ENCODE measurements around the gene KRT7.

Gene KRT7

DNA sequence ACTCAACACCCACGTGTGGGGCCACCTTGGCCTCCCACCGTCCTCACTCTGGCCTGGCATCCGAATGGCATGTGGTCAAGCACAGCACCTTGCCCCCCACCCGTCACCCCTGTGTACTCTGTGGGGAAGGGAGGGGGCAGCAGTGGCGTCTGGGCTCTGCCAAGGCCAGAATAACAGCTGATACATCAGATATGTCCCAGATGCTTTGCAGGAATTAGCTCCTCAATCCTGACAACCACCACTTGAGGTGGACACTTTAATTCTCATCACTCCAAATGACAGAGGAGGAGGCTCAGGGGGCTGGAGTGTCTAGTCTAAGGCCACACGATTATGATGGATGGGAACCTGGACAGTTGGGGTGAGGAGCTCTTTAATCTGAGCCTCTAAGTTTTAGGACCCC lies 39.5 kb upstream of the KRT7 start:
- TF ChIP-seq FOXP2 (optimal IDR thresholded peaks at IDR 0.05; ENCODE audit: borderline replicate concordance, extremely low read depth, extremely low read length, insufficient read depth) (no peak), POLR2AphosphoS5 (IDR thresholded peaks at IDR 0.05; ENCODE audit: low read depth, low read length) (no peak), TAF1 (IDR thresholded peaks at IDR 0.05; ENCODE audit: borderline replicate concordance, insufficient read depth, low read length) (no peak), SIN3A (IDR thresholded peaks at IDR 0.05; ENCODE audit: borderline replicate concordance, insufficient read depth, low read length) (no peak)
- TF ChIP-seq, protein P1, sequence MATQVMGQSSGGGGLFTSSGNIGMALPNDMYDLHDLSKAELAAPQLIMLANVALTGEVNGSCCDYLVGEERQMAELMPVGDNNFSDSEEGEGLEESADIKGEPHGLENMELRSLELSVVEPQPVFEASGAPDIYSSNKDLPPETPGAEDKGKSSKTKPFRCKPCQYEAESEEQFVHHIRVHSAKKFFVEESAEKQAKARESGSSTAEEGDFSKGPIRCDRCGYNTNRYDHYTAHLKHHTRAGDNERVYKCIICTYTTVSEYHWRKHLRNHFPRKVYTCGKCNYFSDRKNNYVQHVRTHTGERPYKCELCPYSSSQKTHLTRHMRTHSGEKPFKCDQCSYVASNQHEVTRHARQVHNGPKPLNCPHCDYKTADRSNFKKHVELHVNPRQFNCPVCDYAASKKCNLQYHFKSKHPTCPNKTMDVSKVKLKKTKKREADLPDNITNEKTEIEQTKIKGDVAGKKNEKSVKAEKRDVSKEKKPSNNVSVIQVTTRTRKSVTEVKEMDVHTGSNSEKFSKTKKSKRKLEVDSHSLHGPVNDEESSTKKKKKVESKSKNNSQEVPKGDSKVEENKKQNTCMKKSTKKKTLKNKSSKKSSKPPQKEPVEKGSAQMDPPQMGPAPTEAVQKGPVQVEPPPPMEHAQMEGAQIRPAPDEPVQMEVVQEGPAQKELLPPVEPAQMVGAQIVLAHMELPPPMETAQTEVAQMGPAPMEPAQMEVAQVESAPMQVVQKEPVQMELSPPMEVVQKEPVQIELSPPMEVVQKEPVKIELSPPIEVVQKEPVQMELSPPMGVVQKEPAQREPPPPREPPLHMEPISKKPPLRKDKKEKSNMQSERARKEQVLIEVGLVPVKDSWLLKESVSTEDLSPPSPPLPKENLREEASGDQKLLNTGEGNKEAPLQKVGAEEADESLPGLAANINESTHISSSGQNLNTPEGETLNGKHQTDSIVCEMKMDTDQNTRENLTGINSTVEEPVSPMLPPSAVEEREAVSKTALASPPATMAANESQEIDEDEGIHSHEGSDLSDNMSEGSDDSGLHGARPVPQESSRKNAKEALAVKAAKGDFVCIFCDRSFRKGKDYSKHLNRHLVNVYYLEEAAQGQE (IDR thresholded peaks at IDR 0.05; ENCODE audit: insufficient read depth in 1 of 2, low read depth in 2 of 2, low read length in 2 of 2) = no peak

DNA sequence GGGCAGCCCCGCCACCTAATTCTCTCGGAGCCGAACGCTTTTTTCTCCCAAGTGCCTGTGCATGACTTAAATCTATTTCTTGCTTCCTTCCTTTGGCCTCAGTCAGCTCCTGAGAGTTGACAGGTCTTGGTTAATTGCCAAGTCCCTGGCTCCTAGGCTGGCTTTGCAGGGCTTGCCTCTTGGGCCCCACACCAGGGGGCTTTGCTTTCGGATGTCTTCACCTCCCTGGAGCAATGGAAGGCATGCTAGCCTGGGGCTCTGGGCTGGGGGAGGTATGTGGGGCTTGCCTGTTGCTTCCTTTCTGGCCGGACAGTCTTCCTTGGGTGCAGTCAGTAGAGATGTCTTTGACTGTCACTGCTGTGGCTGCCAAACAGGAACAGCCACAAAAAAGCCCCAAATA lies 39.1 kb upstream of the KRT7 start:
- no peak for TF ChIP-seq TAF1 (IDR thresholded peaks at IDR 0.05; ENCODE audit: borderline replicate concordance, insufficient read depth, low read length)
- no peak for TF ChIP-seq FOXP2 (optimal IDR thresholded peaks at IDR 0.05; ENCODE audit: borderline replicate concordance, extremely low read depth, extremely low read length, insufficient read depth)
- TF ChIP-seq, protein P1 (IDR thresholded peaks at IDR 0.05; ENCODE audit: insufficient read depth in 1 of 2, low read depth in 2 of 2, low read length in 2 of 2) = no peak
- no peak for TF ChIP-seq POLR2AphosphoS5 (IDR thresholded peaks at IDR 0.05; ENCODE audit: low read depth, low read length)
- no peak for TF ChIP-seq SIN3A (IDR thresholded peaks at IDR 0.05; ENCODE audit: borderline replicate concordance, insufficient read depth, low read length)

DNA sequence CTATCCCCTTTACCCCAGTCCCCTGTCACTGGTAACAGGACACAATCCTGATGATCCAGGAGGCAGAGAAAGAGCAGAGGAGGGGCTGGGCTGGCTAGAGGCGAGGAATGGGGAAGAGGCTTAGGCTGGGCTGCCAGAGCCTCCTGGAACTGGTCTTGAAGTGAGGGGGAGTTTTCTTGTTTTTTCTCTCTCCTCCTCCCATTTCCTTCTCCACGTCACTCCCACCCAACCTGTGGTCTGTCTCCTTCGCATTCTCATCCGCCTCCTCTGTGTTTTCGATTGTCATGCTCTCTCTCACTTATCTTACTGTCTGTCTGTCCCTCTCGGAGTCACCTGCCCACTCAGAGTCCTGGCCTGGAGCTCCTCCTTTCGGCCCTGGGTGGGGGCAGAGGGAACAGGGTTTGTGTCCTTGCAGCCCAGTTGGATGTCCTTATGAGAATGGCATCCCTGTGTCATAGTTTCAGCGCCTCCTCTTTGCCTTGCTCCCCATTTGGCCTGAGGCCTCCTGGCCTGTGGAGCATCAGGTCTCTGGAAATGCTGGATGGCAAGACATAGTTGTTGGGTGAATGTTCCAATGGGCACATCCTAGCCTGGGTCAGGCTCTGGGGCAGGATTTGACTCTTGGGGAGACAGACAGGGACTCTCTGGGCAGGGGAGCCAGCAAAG lies 37.8 kb upstream of the KRT7 start:
- TF ChIP-seq, protein P1 (IDR thresholded peaks at IDR 0.05; ENCODE audit: insufficient read depth in 1 of 2, low read depth in 2 of 2, low read length in 2 of 2) = no peak
- TF ChIP-seq TAF1 (IDR thresholded peaks at IDR 0.05; ENCODE audit: borderline replicate concordance, insufficient read depth, low read length) = no peak
- TF ChIP-seq SIN3A (IDR thresholded peaks at IDR 0.05; ENCODE audit: borderline replicate concordance, insufficient read depth, low read length) = no peak
- TF ChIP-seq FOXP2 (optimal IDR thresholded peaks at IDR 0.05; ENCODE audit: borderline replicate concordance, extremely low read depth, extremely low read length, insufficient read depth) = no peak
- no peak for TF ChIP-seq POLR2AphosphoS5 (IDR thresholded peaks at IDR 0.05; ENCODE audit: low read depth, low read length)

DNA sequence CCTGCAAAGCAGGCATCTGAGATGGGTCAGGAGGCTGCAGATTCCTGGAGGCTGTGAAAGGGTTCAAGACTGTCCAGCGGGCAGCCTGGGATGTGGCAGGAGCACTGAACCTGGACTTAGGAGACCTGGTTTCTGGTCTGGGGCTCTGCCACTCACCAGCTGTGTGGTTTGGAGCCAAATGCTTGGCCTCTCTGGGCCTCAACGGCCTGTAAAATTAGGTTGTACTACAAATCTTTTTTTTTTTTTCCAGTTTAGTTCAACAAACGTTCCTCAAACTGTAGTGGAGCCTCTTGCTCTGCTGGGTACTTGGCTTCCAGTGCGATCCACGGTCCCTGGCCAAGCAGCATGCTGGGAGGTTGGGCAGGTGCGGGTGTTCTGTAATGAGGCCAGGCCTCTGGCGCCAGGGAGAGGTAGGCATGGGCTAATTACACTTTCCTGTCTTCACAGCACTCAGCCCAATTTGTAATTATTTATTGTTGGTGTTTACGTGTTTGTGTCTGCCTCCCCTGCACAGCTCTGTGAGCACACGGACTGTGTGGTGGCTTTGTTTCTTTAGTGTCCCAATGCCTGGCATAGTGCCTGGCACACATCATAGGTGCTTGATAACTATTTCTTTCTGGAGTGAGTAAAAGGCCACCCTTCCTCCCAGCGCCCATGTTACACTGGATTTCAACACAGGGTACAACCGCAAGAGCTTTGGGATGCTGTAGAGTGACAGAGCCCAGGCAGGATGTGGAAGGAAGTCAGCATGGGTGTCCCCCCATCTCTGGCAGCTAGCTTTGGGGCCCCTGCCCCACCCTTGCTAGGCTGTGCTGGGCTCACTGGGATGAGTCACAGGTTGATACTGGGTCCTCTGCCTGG lies 35.4 kb upstream of the KRT7 start:
- TF ChIP-seq TAF1 (IDR thresholded peaks at IDR 0.05; ENCODE audit: borderline replicate concordance, insufficient read depth, low read length) (no peak), POLR2AphosphoS5 (IDR thresholded peaks at IDR 0.05; ENCODE audit: low read depth, low read length) (no peak), FOXP2 (optimal IDR thresholded peaks at IDR 0.05; ENCODE audit: borderline replicate concordance, extremely low read depth, extremely low read length, insufficient read depth) (no peak), SIN3A (IDR thresholded peaks at IDR 0.05; ENCODE audit: borderline replicate concordance, insufficient read depth, low read length) (no peak)
- TF ChIP-seq, protein P1 (IDR thresholded peaks at IDR 0.05; ENCODE audit: insufficient read depth in 1 of 2, low read depth in 2 of 2, low read length in 2 of 2) = no peak
